Measurements from ENCODE around the gene CNEP1R1. TPM values are rescaled to one million over a fixed set of nuclear protein-coding genes. Genes with fewer than 3 reads are reported as not detected.
"Not testable (repeated sequence)": the region's sequence is repeated elsewhere in the genome, so short reads cannot be mapped to it uniquely, and the experiment has no call there.

The CNEP1R1 gene, protein sequence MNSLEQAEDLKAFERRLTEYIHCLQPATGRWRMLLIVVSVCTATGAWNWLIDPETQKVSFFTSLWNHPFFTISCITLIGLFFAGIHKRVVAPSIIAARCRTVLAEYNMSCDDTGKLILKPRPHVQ
- total RNA-seq, result 26.8 and 29.3 TPM in 2 replicates

DNA sequence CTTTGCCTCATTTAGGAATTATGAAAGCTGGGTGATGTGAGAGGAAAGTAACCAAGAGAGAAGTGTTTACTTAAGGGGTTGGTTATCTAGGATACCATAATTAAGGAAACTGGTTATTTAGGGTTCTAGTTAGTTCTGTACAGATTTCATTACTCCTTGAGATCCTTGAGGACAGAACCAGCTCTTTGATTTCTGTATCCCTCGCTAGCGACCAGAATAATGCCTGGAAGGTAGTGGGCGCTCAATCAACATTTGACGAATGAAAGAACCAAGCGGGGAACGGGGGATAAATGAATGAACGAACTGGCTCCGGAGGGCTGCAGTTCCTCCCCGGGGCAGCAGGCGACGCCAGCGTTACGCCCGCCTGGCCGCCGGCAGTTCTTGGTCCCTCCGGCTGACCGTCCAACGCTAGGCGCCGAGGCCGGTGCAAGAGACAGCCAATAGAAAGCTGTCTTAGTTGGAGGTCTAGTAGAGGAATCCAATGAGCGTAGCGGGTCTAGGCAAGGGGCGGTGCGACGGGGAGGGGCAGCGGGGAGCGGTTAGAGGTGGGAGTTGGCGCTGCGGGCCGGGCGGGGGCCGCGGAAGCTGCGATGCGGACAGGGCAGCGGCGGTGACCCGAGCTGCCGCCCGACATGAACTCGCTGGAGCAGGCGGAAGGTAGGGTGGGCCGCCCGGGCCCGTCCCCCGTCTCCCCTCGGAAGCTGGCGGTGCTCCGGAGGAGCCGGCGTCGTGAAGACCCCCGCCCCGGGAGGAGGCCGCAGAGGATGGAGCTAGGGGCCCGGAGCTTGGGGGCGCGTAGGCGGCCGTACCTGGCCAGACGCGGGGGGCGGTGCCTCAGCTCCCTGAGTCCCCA is at the start of gene CNEP1R1:
Gene CNEP1R1, plus strand, starts transcription at position 542 of the 853 bp plus-strand sequence. Its CDS starts 91 bp downstream, at position 633.
- intact Hi-C loops (cut with micrococcal nuclease), result loop anchor here (1.0 to 5.0 kb wide), 20 partner anchors 40 to 1412 kb away; partner anchors contain the start of genes ADCY7, HEATR3, NKD1 and SNX20

DNA sequence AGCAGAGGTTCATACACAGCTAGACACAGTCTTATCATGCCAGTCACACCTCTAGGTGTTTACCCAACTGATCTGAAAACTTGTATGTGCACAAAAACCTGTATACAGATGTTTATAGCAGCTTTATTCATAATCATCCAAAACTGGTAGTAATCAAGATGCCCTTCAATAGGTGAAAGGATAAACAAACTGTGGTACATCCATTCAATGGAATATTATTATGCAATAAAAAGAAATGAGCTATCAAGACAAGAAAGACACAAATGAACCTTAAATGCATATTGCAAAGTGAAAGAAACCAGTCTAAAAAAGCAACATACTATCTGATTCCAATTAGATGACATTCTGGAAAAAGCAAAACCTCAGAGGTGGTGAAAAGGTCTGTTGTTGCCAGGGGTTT is 47.6 kb upstream of the CNEP1R1 start:
- intact Hi-C loops (cut with micrococcal nuclease), result no loop called here

DNA sequence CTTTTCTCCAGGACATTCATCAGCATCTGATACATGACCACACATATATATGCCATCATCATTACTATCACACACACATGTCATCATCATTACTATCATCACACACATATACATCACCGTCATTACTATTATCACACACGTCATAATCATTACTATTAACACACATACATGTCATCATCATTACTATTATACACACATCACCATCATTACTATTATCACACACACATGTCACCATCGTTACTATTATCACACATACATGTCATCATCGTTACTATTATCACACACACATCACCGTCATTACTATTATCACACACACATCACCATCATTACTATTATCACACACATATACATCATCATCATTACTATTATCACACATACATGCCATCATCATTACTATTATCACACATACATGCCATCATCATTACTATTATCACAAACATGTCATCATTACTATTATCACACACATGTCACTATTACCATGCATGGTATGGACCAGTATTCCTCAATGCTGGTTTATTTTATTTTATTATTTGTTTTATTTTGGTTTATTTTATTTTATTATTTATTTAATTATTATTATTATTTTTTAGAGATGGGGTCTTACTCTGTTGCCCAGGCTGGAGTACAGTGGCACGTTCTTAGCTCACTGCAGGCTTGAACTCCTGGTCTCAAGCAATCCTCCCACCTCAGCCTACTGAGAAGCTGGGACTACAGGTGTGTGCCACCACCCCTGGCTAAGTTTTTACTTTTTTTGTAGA is 46.3 kb upstream of the CNEP1R1 start:
- intact Hi-C loops (cut with micrococcal nuclease), result no loop called here

DNA sequence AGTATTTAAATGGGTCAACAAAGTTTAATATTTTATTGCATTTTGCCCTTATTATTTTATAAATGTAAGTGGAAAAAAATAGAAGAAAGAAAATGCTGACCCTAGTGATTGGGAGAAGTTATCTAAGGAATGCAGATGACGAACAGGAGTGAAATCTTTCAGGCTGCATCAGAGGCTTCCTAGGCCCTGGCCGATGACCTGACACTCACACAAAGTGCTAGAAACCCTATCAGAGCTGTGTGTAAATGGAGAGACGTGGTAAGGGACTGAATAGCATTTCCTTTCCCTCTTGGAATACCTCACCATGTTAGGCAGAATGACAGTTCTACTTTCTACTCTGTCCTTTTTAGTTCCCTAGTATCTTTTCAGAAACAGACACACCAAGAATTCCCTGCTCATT is 44.9 kb upstream of the CNEP1R1 start:
- intact Hi-C loops (cut with micrococcal nuclease), result no loop called here

DNA sequence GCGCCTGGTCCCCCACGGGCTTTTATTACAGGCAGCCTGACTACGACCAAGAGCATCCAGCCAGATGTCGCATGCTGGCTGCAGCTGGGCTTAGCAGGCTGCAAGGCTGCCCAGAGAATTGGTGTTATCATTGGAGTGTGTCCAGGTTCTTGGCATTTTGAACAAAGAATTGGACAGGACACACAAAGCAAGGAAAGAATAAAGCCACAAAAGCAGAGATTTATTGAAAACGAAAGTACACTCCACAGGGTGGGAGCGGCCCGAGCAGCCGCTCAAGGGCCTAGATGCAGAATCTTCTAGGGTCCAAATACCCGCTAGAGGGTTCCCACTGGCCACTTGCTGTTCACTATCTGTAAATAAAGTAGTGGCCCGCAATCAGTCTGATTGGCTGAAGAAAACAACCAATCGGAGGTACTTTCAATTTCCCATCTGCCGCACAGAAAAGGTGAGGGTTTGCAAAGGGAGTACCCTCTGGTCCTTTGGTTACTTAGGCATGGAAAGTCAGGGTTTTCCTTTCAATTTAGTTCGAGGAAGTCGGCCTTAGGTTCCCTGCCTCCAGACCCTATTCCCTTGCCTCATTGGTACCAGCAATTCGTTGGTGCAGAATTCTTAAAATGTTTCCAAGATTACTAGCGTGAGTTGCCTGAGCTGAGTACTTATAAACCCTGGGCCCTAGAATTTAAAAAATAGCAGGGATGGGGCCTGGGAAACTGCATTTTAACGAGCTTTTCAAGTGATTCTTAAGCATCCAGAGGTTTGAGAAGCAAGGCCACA is 38.5 kb upstream of the CNEP1R1 start:
- intact Hi-C loops (cut with micrococcal nuclease), result no loop called here

DNA sequence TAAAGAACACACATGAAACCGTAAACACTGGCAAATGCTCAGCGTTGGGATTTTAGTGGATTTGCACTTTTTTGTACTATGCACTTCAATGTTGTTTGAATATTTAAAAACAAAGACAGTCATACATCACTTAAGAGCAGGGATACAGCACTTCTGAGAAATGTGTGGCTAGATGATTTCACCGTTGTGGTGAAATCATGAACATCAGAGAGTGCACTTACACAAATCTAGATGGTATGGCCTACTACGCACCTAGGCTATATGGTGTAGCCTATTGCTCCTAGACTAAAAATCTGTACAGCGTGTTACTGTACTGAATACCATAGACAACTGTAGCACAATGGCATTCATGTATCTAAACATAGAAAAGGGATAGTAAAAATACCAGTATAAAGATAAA is 37.6 kb upstream of the CNEP1R1 start:
- intact Hi-C loops (cut with micrococcal nuclease), result no loop called here

DNA sequence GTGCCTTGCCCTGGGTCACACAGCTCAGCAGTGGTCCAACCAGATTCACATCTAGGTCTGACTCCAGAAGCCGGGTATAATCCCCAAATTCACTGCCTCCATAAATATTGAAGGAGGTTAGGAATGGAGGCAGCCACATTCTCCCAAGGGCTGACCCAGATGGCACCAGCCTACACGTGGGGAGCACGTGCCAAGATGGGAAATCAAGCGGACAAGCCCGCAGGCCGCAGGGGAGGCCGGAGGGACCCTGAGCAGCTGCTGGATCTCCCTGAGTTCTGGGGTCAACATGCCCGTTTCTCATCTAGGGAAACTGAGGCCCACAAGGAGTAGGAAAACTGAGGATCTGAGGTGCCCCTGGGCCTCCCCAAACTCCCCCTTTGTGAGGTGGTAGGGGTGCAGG is 32.2 kb upstream of the CNEP1R1 start:
- intact Hi-C loops (cut with micrococcal nuclease), result no loop called here

DNA sequence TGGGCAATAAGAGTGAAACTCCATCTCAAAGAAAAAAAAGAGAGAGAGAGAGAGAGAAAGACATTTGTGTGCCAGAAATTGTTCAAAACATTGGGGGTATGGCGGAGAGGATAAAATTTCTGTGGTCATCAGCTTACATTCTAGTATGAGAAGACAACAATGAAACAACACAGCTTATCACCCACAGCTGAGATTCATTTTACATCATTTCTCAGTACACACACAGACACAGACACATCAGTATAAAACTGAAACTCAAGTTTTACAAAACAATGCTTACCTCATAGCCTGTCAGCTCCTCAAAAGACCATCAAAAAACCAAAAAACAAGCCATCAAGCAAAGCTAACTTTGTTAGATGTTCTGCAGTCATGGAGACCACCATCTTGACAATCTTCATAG is 31.4 kb upstream of the CNEP1R1 start:
- intact Hi-C loops (cut with micrococcal nuclease), result no loop called here

DNA sequence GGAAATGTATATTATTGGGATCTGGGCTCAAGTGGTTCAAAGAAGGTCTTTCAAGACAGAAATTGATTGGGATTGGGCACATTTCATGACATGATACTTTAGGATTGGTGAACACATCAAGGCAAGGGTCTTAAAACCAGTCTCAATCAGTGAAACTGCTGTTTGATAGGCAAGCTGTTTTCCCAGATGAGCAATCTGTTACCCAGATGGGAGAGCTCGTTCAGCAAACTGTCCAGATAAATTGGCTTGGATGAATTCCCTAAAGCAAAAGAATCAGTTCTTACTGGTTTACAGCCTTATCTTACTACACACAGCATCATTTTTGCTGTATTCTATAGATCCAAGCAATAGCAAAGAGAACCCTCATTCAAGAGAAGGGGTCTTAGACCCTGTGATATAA is 31.0 kb upstream of the CNEP1R1 start:
- intact Hi-C loops (cut with micrococcal nuclease), result no loop called here

DNA sequence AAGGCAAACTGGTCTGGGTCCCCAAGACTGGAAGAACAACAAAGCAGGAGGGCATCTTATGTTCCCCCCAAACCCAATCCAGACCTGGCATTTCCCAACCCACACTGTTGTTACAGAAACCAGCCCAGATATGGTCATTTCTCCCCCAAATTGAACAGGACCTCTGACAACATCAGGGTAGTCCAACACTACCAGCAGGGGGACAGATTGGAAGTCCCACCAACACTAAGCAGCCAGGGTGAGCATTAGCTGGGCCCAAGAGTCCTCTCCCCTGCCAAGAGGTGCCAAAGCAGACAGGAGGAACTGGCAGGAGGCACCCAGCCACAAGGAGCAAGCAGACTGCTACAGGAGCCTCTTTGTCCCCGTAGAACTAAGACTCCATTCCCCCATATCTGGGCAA is 29.3 kb upstream of the CNEP1R1 start:
- intact Hi-C loops (cut with micrococcal nuclease), result no loop called here

DNA sequence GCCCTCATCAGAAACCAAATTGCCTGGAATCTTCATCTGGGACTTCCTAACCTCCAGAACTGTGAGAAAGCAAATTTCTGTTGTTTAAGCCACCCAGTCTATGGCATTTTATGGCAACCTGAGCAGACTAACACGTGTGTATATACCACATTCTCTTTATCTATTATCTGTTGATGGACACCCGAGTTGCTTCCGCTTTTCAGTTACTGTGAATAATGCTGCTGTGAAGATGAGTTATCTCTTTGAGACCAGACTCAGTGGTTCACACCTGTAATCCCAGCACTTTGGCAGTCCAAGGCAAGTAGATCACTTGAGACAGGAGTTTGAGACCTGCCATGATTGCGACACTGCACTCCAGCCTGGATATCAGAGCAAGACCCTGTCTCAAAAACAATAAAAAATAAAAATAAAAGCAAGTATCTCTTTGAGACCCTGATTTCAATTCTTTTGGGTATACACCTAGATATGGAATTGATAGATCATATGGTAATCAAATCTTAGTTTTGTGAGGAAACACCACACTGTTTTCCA is 27.2 kb upstream of the CNEP1R1 start:
- intact Hi-C loops (cut with micrococcal nuclease), result no loop called here

DNA sequence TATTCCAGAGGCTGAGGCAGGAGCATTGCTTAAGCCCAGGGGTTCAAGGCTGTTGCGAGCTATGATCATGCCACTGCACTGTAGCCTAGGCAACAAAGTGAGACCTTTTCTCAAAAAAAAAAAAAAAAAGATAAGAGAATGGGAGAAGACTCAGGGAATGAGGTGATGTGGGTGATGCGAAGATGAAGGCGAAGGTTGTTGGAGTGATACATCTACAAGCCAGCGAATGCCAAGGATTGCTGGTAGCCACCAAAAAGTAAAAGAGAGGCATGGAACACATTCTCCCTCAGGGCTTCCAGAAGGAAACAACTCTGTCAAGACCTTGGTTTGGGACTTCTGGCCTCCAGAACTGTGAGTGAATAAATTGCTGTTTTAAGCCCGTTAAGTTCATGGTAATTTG is 26.0 kb upstream of the CNEP1R1 start:
- intact Hi-C loops (cut with micrococcal nuclease), result no loop called here

DNA sequence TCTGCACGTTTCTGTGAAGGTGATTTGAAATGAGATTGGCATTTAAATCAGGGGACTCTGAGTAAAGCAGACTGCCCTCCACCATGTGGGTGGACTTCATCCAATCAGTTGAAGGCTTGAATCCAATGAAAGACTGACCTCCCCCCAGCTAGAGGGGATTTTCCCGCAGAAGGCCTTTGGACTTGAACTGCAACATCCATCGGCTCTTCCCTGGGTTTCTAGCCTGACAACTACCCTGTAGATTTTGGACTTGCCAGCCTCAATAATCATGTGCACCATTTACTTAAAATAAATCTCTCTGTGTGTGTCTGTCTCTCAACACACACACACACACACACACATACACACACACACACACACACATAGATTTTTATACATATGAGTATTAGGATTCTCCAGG is 23.9 kb upstream of the CNEP1R1 start:
- intact Hi-C loops (cut with micrococcal nuclease), result no loop called here

DNA sequence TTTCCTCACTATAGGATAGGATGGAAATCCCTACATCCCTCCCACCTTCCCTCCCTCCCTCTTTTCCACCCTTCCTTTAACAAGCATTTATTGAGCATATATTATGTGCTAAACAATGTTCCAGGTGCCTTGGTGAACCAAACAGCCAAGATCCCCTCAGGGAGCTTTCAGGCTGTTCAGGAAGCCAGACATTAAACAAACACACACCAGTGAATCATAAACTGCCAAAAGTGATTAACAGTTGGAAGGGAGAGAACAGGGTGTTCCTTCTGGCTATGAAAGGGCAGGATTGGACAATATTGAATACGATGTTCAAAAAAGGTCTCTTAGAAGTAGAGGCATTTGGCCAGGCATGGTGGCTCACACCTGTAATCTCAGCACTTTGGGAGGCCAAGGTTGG is 22.8 kb upstream of the CNEP1R1 start:
- intact Hi-C loops (cut with micrococcal nuclease), result no loop called here

DNA sequence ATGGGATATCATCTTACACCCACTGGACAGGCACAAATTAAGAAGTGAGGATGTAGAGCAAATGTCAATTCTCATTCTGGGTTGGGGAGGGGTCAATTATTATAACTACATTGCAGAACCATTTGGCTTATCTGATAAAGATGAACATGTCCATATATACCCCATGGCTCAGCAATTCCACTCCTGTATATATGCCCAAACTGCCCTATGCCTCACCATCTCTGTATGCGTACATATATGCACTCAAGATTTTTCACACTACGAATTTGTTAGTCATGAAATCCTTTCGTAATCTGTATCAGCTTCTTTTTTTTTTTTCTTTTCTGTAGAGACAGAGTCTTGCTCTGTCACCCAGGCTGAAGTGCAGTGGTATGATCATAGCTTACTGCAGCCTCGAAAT is 20.8 kb upstream of the CNEP1R1 start:
- intact Hi-C loops (cut with micrococcal nuclease), result no loop called here

DNA sequence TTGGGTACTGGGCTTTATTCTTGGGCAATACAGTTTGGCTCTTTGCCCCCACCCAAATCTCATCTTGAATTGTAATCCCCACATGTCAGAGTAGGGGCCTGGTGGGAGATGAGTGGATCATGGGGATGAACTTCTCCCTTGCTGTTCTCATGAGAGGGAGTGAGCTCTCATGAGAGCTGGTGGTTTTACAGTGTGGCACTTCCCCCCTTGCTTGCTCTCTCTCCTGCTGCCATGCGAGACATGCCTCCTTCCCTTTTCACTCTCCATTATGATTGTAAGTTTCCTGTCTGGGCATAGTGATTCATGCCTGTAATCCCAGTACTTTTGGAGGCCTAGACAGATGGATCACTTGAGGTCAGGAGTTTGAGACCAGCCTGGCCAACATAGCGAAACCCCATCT is 18.1 kb upstream of the CNEP1R1 start:
- intact Hi-C loops (cut with micrococcal nuclease), result no loop called here

DNA sequence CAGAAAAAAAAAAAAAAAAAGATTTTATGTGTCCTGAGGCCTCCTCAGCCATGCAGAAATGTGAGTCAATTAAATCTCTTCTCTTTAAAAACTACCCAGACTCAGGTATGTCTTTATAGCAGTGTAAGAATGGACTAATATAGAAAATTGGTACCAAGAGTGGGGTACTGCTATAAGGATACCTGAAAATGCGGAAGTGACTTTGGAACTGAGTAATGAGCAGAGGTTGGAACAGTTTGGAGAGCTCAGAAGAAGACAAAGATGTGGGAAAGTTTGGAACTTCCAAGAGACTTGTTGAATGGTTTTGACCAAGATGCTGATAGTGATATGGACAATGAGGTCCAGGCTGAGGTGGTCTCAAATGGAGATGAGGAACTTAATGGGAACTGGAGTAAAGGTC is 17.3 kb upstream of the CNEP1R1 start:
- intact Hi-C loops (cut with micrococcal nuclease), result no loop called here

DNA sequence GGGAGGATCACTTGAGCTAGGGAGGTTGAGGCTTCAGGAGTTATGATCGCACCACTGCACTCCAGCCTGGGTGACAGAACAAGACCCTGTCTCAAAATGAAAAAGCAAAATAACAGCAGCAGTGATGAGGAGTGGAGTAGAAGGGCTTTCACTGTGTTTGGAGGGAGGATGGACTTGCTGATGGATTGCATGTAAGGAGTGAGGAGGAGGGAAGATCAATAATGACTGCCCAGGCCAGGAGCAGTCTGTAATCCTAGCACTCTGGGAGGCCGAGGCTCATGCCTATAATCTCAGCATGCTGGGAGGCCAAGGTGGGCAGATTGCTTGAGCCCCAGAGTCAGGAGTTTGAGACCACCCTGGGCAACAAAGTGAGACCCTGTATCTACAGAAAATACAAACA is 14.8 kb upstream of the CNEP1R1 start:
- intact Hi-C loops (cut with micrococcal nuclease), result no loop called here

DNA sequence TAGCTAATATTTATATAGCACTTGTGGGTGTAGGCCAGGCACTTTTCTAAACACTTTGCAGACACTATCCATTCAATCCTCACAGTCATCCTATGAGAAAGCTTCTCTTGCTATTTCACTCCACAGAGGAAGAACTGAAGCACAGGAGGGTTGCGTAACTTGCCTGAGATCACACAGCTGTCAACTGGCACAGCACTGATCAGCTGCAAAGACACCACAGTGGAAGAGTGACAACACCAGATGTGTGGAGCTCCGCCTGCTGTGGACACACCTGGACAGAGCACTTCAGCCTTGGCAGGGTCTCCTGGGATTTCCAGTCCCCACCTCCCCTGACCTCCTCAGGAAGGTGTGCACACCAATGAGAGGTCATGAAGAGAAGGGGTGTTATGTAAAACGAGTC is 13.3 kb upstream of the CNEP1R1 start:
- intact Hi-C loops (cut with micrococcal nuclease), result no loop called here

DNA sequence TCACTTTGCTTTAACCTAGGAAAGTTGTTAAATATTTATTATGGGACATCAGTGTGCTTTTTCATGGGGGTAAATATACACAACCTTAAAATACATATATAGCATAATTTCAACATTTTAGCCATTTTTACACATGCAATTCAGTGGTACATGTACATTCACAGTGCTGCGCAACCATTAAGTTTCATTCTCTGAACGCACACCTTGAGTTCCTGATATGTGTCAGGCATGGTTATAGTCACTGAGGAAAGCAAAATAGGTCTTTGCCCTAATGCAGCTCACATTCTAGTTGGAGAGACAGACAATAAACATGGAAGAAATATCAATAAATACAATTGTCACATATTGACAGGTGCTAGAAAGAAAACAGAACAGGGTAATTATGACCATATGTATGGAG is 12.8 kb upstream of the CNEP1R1 start:
- intact Hi-C loops (cut with micrococcal nuclease), result no loop called here

DNA sequence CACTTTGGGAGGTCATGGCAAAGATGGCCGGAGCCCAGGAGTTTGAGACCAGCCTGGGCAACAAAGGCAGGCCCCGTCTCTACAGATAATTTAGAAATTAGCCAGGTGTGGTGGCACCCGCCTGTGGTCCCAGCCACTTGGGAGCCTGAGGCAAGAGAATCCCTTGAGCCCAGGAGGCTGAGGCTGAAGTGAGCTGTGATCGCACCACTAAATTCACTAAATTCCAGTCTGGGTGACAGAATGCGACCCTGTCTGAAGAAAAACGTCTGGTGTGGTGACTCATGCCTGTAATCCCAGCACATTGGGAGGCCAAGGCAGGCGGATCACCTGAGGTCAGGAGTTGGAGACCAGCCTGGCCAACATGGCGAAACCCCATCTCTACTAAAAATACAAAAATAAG is 10.8 kb upstream of the CNEP1R1 start:
- intact Hi-C loops (cut with micrococcal nuclease), result not testable (repeated sequence)

Data from T-helper 1 cell treated with Interleukin-12 subunit alpha and Interleukin-12 subunit beta and Interleukin-4 antibody, amounts not matched to agents 30 ng/mL and 1 ng/mL, for 36 hours (primary cell).